ENCODE data around the gene EXOC6B. TPM values are rescaled to one million over a fixed set of nuclear protein-coding genes. Genes with fewer than 3 reads are reported as not detected.

Gene EXOC6B
- total and polyA plus RNA-seq, 8 donors: 2.4 to 19.2 (median 11.3) TPM

DNA sequence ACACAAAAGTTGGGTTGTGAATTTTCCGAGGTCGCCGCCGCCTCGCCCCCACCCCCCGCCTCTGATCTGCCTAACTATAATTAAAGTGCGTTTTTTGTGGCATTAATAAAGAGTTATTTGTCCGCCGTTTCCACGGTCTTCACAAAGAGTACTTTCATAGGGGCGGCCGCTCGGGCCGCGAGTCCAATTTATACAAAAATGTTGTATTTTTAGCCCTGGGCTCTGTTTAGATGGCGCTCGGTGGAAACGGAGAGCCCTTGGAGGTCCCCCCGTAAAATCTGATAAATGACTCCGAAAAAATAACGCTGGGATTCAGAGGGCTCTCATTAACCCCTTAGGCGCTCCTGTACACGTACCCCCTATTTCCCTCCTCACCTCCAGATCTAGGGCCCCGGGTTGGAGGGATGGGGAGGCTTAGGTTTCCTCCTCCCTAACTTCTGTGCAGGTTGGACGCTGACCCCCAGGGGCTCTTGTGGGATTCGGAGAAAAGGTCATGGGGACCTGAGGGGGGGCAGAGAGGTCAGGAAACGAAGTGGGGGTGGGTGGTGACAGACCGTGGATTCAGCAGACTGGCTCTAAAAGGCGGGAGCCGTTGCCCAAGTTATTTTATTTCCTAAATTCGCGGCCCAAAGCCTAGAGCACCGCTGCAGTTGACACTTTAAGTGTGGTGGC, 680.0 kb downstream of the EXOC6B start:
- intact Hi-C loops (cut with DNase I): loop anchor here (5.0 to 10.0 kb wide), 4 partner anchors 218 to 601 kb away; no protein-coding TSS in a partner anchor
- DNase-seq (peak in 1 of 6 donors; percentile 50), FAIRE-seq (no peak), ATAC-seq (no peak)
- peaks cover 12 to 29% (median 16%) of the 10 kb centered on the region in 3 donors for H3K4me1 ChIP-seq
- peaks cover 0 to 26% (median 2%) of the 10 kb centered on the region in 4 donors for H3K27me3 ChIP-seq
- TF ChIP-seq, protein P1, sequence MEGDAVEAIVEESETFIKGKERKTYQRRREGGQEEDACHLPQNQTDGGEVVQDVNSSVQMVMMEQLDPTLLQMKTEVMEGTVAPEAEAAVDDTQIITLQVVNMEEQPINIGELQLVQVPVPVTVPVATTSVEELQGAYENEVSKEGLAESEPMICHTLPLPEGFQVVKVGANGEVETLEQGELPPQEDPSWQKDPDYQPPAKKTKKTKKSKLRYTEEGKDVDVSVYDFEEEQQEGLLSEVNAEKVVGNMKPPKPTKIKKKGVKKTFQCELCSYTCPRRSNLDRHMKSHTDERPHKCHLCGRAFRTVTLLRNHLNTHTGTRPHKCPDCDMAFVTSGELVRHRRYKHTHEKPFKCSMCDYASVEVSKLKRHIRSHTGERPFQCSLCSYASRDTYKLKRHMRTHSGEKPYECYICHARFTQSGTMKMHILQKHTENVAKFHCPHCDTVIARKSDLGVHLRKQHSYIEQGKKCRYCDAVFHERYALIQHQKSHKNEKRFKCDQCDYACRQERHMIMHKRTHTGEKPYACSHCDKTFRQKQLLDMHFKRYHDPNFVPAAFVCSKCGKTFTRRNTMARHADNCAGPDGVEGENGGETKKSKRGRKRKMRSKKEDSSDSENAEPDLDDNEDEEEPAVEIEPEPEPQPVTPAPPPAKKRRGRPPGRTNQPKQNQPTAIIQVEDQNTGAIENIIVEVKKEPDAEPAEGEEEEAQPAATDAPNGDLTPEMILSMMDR (IDR thresholded peaks at IDR 0.05): no peak
- no peak overlapping the region for H3K27ac ChIP-seq
- H3K9me3 ChIP-seq: no peaks in the 10 kb centered on the region
- 5 to 6% methylated on average over 33 of the region's 33 CpGs for WGBS, 2 donors
- H3K4me3 ChIP-seq: peak overlapping the region in 2 of 4 donors; percentile 37 to 49
- H3K36me3 ChIP-seq: no peaks in the 10 kb centered on the region

DNA sequence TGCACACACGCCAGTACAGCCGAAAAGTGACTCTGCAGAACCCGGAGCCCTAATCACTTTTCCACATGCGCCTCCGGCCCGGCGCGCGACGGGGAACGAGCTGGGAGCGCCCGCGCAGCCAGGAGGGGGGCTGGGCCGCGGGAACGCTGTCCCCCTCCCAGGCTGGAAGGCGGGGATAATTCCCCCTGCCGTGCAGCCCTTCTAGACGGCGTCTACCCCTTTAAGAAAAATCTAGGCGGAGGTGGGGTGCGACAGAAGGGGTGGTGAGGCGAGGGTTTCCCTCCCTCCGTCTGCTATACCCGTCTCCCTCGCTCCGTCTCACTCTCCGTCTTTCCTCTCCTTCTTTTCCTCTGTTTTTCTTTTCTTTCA, 680.6 kb downstream of the EXOC6B start:
- no peaks in the 10 kb centered on the region for H3K9me3 ChIP-seq
- WGBS, 2 donors: 1% methylated on average over 29 of the region's 29 CpGs
- peaks cover 12 to 29% (median 16%) of the 10 kb centered on the region in 3 donors for H3K4me1 ChIP-seq
- peak in 2 of 6 donors; percentile 35 to 64 for DNase-seq
- H3K4me3 ChIP-seq: peak overlapping the region; percentile 20 to 43 (median 33)
- TF ChIP-seq, protein P1 (IDR thresholded peaks at IDR 0.05): no peak
- H3K27ac ChIP-seq: no peak overlapping the region
- FAIRE-seq: no peak
- peak; percentile 3 to 10 (median 7) for ATAC-seq
- H3K27me3 ChIP-seq: peaks cover 0 to 26% (median 2%) of the 10 kb centered on the region in 4 donors
- H3K36me3 ChIP-seq: no peaks in the 10 kb centered on the region
- intact Hi-C loops (cut with DNase I): loop anchor here (5.0 to 10.0 kb wide), 4 partner anchors 218 to 600 kb away; no protein-coding TSS in a partner anchor

GRCh38 chr2:72144632-72145288, 681.1 kb downstream of the EXOC6B start:
- 1% methylated on average over 49 to 63 of the region's 63 CpGs for WGBS, 2 donors
- Histone ChIP-seq H3K4me3 (peak overlapping the region; percentile 20 to 43 (median 33)), H3K4me1 (peaks cover 12 to 25% (median 13%) of the 10 kb centered on the region in 3 donors), H3K27ac (no peak overlapping the region), H3K36me3 (no peaks in the 10 kb centered on the region), H3K27me3 (peaks cover 0 to 26% (median 2%) of the 10 kb centered on the region in 4 donors), H3K9me3 (no peaks in the 10 kb centered on the region)
- DNase-seq: peak in 3 of 6 donors; percentile 46 to 79 (median 73)
- FAIRE-seq: no peak
- intact Hi-C loops (cut with DNase I): loop anchor here (5.0 to 10.0 kb wide), 4 partner anchors 217 to 600 kb away; no protein-coding TSS in a partner anchor
- ATAC-seq: peak; percentile 22 to 65 (median 50)
- TF ChIP-seq, protein P1 (IDR thresholded peaks at IDR 0.05): no peak

GRCh38 chr2:72144274-72144631, 681.6 kb downstream of the EXOC6B start:
- ATAC-seq: no peak
- H3K27me3 ChIP-seq: peaks cover 0 to 26% (median 2%) of the 10 kb centered on the region in 4 donors
- DNase-seq: no peak
- FAIRE-seq: no peak
- intact Hi-C loops (cut with DNase I): loop anchor here in 2 of 3 donors (10.0 kb wide), 2 partner anchors 219 to 599 kb away; no protein-coding TSS in a partner anchor
- peaks cover 8 to 20% (median 12%) of the 10 kb centered on the region in 3 donors for H3K4me1 ChIP-seq
- H3K4me3 ChIP-seq: peak overlapping the region in 3 of 4 donors; percentile 20 to 43 (median 37)
- H3K9me3 ChIP-seq: no peaks in the 10 kb centered on the region
- H3K27ac ChIP-seq: no peak overlapping the region
- H3K36me3 ChIP-seq: no peaks in the 10 kb centered on the region
- TF ChIP-seq, protein P1 (IDR thresholded peaks at IDR 0.05): no peak
- WGBS, 2 donors: 11 to 15% methylated on average over 23 of the region's 23 CpGs

Measured in pancreas (tissue), 10 donors.